K562 (cell line): Measurements from ENCODE around the gene SNAI1. TPM values are rescaled to one million over a fixed set of nuclear protein-coding genes. Genes with fewer than 3 reads are reported as not detected.

ENCODE experiments used
- NKRF ChIP-seq: fragments of 450-650 bp; IDR thresholded peaks from 2 replicates; pipeline ENCODE4 v1.6.1; 2016; ENCODE audit warnings: borderline replicate concordance
- RREB1 ChIP-seq: fragments of 250-450 bp; sonication (Bioruptor Pico); IDR thresholded peaks from 2 replicates; pipeline ENCODE4 v1.4.0; 2020
- ZNF384 ChIP-seq: IDR thresholded peaks from 2 replicates; pipeline ENCODE4 v1.6.1; 2012; ENCODE audit warnings: low read depth, low read length, improper control_type of control experiment
- ZNF589 ChIP-seq: fragments of 200-800 bp; sonication (Bioruptor generic); IDR thresholded peaks from 2 replicates; pipeline ENCODE4 v1.6.1; 2016; ENCODE audit warnings: low read depth, missing genetic modification characterization, missing compliant biosample characterization
- polyA plus RNA-seq, 8 experiments: library from polyadenylated mRNA; depleted of rRNA in 4 of 8; stranded (reverse) in 5 of 8; unstranded in 3 of 8; fragments of >200 nt; fragmentation: Nextera tagmentation in 2 of 8; fragmentation: Illumina TruSeq in 1 of 8; extraction: Ambion mirVana in 2 of 8; extraction: Trizol in 1 of 8; gene quantifications; 2 replicates each; pipeline versions ENCODE4 v1.2.1 to v1.2.3, GENCODE V29; 2011 to 2014; ENCODE audit warnings: inconsistent platforms in 1 of 8, missing spikeins in 1 of 8
- total RNA-seq, 7 experiments: library from RNA; depleted of rRNA in 6 of 7; stranded (reverse); fragments of >200 nt in 6 of 7; fragmentation: Illumina TruSeq in 2 of 7; extraction: Trizol in 2 of 7; gene quantifications; 2 replicates each; pipeline versions ENCODE4 v1.2.1 to v1.2.3, GENCODE V29; 2011 to 2021; ENCODE audit warnings: low replicate concordance in 1 of 7

SNAI1 gene
- total and polyA plus RNA-seq, 9 of the 15 experiments (the other 6 are each of a cell fraction or from before 2014, with no cell fraction given), result 0.32 to 11.6 (median 2.0) TPM

- no peak for TF ChIP-seq RREB1
- TF ChIP-seq ZNF384, result no peak
- no peak for TF ChIP-seq NKRF
- no peak for TF ChIP-seq ZNF589 (CRISPR knock-in tag)
These were observed 34.6 kb upstream of the SNAI1 start (continued) for GRCh38 chr20:49948178-49948577.
